CD4-positive, alpha-beta T cell treated with Interleukin-15 for 1 hour (primary cell): ENCODE data around the gene ZC3H18.

ENCODE experiments used
- DNase-seq: peaks from one replicate; pipeline ENCODE4 v3.0.0-alpha.2; 2020

Gene ZC3H18

GRCh38 chr16:88533381-88533917 lies 36.8 kb upstream of the ZC3H18 start:
- no peak for DNase-seq

GRCh38 chr16:88533932-88534637 lies 36.1 kb upstream of the ZC3H18 start:
- DNase-seq: peak; percentile 84

- DNase-seq: peak; percentile 31
Observed at GRCh38 chr16:88534638-88535190, 35.5 kb upstream of the ZC3H18 start.

- no peak for DNase-seq
Observed at GRCh38 chr16:88535191-88535856, 34.9 kb upstream of the ZC3H18 start.

- DNase-seq: no peak
Observed at GRCh38 chr16:88535857-88536222, 34.4 kb upstream of the ZC3H18 start.

GRCh38 chr16:88536510-88536909 lies 33.7 kb upstream of the ZC3H18 start:
- no peak for DNase-seq

- DNase-seq: no peak
Observed at GRCh38 chr16:88536971-88537751, 33.0 kb upstream of the ZC3H18 start.

- no peak for DNase-seq
Observed at GRCh38 chr16:88537859-88538258, 32.3 kb upstream of the ZC3H18 start.

GRCh38 chr16:88538366-88539060 lies 31.7 kb upstream of the ZC3H18 start:
- no peak for DNase-seq

- no peak for DNase-seq
Observed at GRCh38 chr16:88539261-88539651, 30.9 kb upstream of the ZC3H18 start.

- no peak for DNase-seq
Observed at GRCh38 chr16:88539652-88540345, 30.4 kb upstream of the ZC3H18 start.

- DNase-seq: no peak
Observed at GRCh38 chr16:88540346-88540977, 29.7 kb upstream of the ZC3H18 start.

- no peak for DNase-seq
Observed at GRCh38 chr16:88541831-88542616, 28.2 kb upstream of the ZC3H18 start.

- no peak for DNase-seq
Observed at GRCh38 chr16:88543230-88543813, 26.9 kb upstream of the ZC3H18 start.

GRCh38 chr16:88545781-88546180 lies 24.4 kb upstream of the ZC3H18 start:
- DNase-seq: no peak

GRCh38 chr16:88548131-88548874 lies 21.9 kb upstream of the ZC3H18 start:
- no peak for DNase-seq

- no peak for DNase-seq
Observed at GRCh38 chr16:88548985-88549384, 21.2 kb upstream of the ZC3H18 start.

GRCh38 chr16:88549671-88550245 lies 20.4 kb upstream of the ZC3H18 start:
- no peak for DNase-seq

GRCh38 chr16:88550246-88550661 lies 19.9 kb upstream of the ZC3H18 start:
- DNase-seq: no peak
